ENCODE data around the gene DYRK4.
A peak's percentile ranks its signal among the peaks of the same experiment; 100 is the strongest.

Gene DYRK4

DNA sequence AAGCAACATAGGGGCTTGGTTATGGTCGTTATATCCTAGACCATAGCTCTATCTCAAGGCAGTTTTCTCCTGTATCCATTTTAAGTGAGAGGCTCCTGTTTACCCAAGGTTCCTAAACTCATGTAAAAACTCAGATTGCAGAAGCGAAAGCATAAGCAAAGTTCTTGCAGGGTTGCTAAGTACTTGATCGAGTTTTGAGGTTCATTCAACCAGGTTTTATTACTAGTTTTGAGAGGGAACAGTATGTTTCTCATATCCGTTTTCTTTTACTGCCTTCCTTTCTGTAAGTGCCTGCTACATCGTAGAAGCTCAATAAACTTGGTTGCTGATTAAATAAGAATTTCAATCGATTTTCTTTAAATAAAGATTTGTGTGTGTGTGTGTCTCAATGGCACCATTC, 81.7 kb downstream of the DYRK4 start:
- Histone ChIP-seq H3K27ac (ENCODE audit: low read length) (no peak overlapping the region), H4K20me1 (ENCODE audit: insufficient read depth, low read length) (no peaks in the 10 kb centered on the region), H3K9me3 (ENCODE audit: insufficient read depth, low read length, severe bottlenecking) (no peaks in the 10 kb centered on the region), H3K4me1 (ENCODE audit: insufficient read depth, low read length) (peaks cover 15% of the 10 kb centered on the region), H2AFZ (ENCODE audit: low read depth, low read length) (no peak overlapping the region), H3K27me3 (ENCODE audit: insufficient read depth, low read length, poor library complexity) (no peaks in the 10 kb centered on the region), H3K4me3 (ENCODE audit: low read depth in 1 of 2, low read length in 2 of 2) (no peak overlapping the region), H3K36me3 (ENCODE audit: insufficient read depth, low read length) (no peaks in the 10 kb centered on the region), H3K9ac (ENCODE audit: low read depth, low read length) (no peak overlapping the region), H3K79me2 (ENCODE audit: insufficient read depth, low read length) (peaks cover 5% of the 10 kb centered on the region), H3K4me2 (ENCODE audit: insufficient read depth, low read length) (no peak overlapping the region)
- TF ChIP-seq EZH2 (IDR thresholded peaks at IDR 0.05; ENCODE audit: borderline replicate concordance, low read depth, low read length, severe bottlenecking) = no peak
- TF ChIP-seq, protein P1, sequence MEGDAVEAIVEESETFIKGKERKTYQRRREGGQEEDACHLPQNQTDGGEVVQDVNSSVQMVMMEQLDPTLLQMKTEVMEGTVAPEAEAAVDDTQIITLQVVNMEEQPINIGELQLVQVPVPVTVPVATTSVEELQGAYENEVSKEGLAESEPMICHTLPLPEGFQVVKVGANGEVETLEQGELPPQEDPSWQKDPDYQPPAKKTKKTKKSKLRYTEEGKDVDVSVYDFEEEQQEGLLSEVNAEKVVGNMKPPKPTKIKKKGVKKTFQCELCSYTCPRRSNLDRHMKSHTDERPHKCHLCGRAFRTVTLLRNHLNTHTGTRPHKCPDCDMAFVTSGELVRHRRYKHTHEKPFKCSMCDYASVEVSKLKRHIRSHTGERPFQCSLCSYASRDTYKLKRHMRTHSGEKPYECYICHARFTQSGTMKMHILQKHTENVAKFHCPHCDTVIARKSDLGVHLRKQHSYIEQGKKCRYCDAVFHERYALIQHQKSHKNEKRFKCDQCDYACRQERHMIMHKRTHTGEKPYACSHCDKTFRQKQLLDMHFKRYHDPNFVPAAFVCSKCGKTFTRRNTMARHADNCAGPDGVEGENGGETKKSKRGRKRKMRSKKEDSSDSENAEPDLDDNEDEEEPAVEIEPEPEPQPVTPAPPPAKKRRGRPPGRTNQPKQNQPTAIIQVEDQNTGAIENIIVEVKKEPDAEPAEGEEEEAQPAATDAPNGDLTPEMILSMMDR (IDR thresholded peaks at IDR 0.05; ENCODE audit: borderline replicate concordance, extremely low read depth, low read length, poor library complexity, severe bottlenecking) = no peak
- ATAC-seq (ENCODE audit: insufficient read depth, low read depth) (no peak), DNase-seq (no peak)

DNA sequence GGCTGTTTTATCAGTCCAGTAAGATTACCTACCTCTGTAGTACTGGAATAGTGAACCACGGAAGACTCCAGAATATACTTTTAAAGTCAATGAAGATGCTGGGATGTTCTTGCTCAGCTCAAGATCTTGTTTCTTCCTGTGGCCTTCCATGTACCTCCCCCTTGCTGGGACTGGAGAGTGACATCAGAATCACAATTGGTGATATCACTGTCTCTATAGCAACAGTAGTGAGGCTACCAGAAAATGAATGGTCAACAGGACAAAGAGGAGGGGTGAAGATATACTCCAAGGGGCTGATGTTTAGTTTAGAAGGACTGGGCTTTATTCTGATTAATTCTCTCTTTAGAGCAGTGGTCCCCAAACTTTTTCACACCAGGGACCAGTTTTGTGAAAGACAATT, 83.0 kb downstream of the DYRK4 start:
- Histone ChIP-seq H3K36me3 (ENCODE audit: insufficient read depth, low read length) (no peaks in the 10 kb centered on the region), H3K9me3 (ENCODE audit: insufficient read depth, low read length, severe bottlenecking) (no peaks in the 10 kb centered on the region), H2AFZ (ENCODE audit: low read depth, low read length) (no peak overlapping the region), H3K27me3 (ENCODE audit: insufficient read depth, low read length, poor library complexity) (no peaks in the 10 kb centered on the region), H3K4me2 (ENCODE audit: insufficient read depth, low read length) (no peak overlapping the region), H3K27ac (ENCODE audit: low read length) (no peak overlapping the region), H3K9ac (ENCODE audit: low read depth, low read length) (no peak overlapping the region), H3K4me1 (ENCODE audit: insufficient read depth, low read length) (peaks cover 20% of the 10 kb centered on the region), H3K4me3 (ENCODE audit: low read depth in 1 of 2, low read length in 2 of 2) (no peak overlapping the region), H4K20me1 (ENCODE audit: insufficient read depth, low read length) (no peaks in the 10 kb centered on the region), H3K79me2 (ENCODE audit: insufficient read depth, low read length) (peaks cover 17% of the 10 kb centered on the region)
- DNase-seq (no peak), ATAC-seq (ENCODE audit: insufficient read depth, low read depth) (no peak)
- TF ChIP-seq, protein P1 (IDR thresholded peaks at IDR 0.05; ENCODE audit: borderline replicate concordance, extremely low read depth, low read length, poor library complexity, severe bottlenecking) = no peak
- TF ChIP-seq EZH2 (IDR thresholded peaks at IDR 0.05; ENCODE audit: borderline replicate concordance, low read depth, low read length, severe bottlenecking) = no peak

DNA sequence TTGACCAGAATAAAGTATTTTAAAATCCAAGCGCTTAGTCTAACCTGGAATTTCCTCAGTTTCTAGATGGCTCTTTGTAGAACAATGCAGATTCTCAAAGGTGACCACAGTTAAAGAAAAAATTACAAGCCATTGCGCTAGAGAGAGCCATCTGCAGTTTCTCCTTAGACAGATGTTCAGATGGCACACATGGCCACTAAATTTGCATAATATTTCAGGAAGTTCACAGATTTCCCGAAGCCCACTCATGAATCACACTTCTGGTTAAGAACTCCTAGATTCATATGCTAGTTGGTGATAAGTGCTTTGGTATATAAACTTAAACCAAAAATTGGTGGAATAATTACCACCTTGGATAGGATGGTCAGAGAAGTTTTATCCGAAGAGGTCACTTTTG, 86.1 kb downstream of the DYRK4 start:
- Histone ChIP-seq H3K79me2 (ENCODE audit: insufficient read depth, low read length) (peaks cover 47% of the 10 kb centered on the region), H3K36me3 (ENCODE audit: insufficient read depth, low read length) (peaks cover 7% of the 10 kb centered on the region; the same call in 1 of the 2 replicates), H3K27me3 (ENCODE audit: insufficient read depth, low read length, poor library complexity) (no peaks in the 10 kb centered on the region), H4K20me1 (ENCODE audit: insufficient read depth, low read length) (peaks cover 7% of the 10 kb centered on the region; the same call in 1 of the 2 replicates), H3K4me2 (ENCODE audit: insufficient read depth, low read length) (peak overlapping the region; percentile 80), H3K4me3 (ENCODE audit: low read depth in 1 of 2, low read length in 2 of 2) (peak overlapping the region; percentile 72 to 80), H3K27ac (ENCODE audit: low read length) (peak overlapping the region; percentile 95), H2AFZ (ENCODE audit: low read depth, low read length) (peak overlapping the region; percentile 94), H3K9ac (ENCODE audit: low read depth, low read length) (peak overlapping the region; percentile 69), H3K4me1 (ENCODE audit: insufficient read depth, low read length) (peaks cover 47% of the 10 kb centered on the region), H3K9me3 (ENCODE audit: insufficient read depth, low read length, severe bottlenecking) (no peaks in the 10 kb centered on the region)
- DNase-seq (no peak), ATAC-seq (ENCODE audit: insufficient read depth, low read depth) (0 out of 3 replicates have a peak, but pooled peaks have one; percentile 27)
- TF ChIP-seq, protein P1 (IDR thresholded peaks at IDR 0.05; ENCODE audit: borderline replicate concordance, extremely low read depth, low read length, poor library complexity, severe bottlenecking) = no peak
- TF ChIP-seq EZH2 (IDR thresholded peaks at IDR 0.05; ENCODE audit: borderline replicate concordance, low read depth, low read length, severe bottlenecking) = no peak

All from DND-41 (cell line).